Measurements from ENCODE around the gene POMC.
A peak's percentile ranks its signal among the peaks of the same experiment; 100 is the strongest.
"Not testable (repeated sequence)": the region's sequence is repeated elsewhere in the genome, so short reads cannot be mapped to it uniquely, and the experiment has no call there.

Gene POMC

GRCh38 chr2:25168256-25169072 lies at the start of gene POMC:
TSS of gene POMC (minus strand) at chr2:25168580. CDS start at chr2:25164772, 3,808 bp downstream.
- DNase-seq: peak; percentile 38

GRCh38 chr2:25218100-25218499 lies 49.7 kb upstream of the POMC start:
- DNase-seq: no peak

GRCh38 chr2:25215948-25216679 lies 47.7 kb upstream of the POMC start:
- DNase-seq: peak; percentile 86

- no peak for DNase-seq
These were observed 46.9 kb upstream of the POMC start for GRCh38 chr2:25215232-25215631.

- DNase-seq: no peak
These were observed 44.8 kb upstream of the POMC start for GRCh38 chr2:25213229-25213628.

- not testable (repeated sequence) for DNase-seq
These were observed 42.5 kb upstream of the POMC start for GRCh38 chr2:25210923-25211322.

- no peak for DNase-seq
These were observed 38.7 kb upstream of the POMC start for GRCh38 chr2:25207078-25207545.

- peak; percentile 36 for DNase-seq
These were observed 35.9 kb upstream of the POMC start for GRCh38 chr2:25204190-25204838.

- DNase-seq: no peak
These were observed 33.9 kb upstream of the POMC start for GRCh38 chr2:25202275-25202674.

GRCh38 chr2:25201794-25202193 lies 33.4 kb upstream of the POMC start:
- DNase-seq: no peak

- no peak for DNase-seq
These were observed 32.9 kb upstream of the POMC start for GRCh38 chr2:25201265-25201664.

GRCh38 chr2:25198576-25198975 lies 30.2 kb upstream of the POMC start:
- no peak for DNase-seq

- no peak for DNase-seq
These were observed 29.8 kb upstream of the POMC start for GRCh38 chr2:25198209-25198525.

GRCh38 chr2:25197336-25198208 lies 29.2 kb upstream of the POMC start:
- DNase-seq: no peak

- no peak for DNase-seq
These were observed 26.3 kb upstream of the POMC start for GRCh38 chr2:25194576-25195122.

- DNase-seq: no peak
These were observed 22.2 kb upstream of the POMC start for GRCh38 chr2:25190536-25190935.

- no peak for DNase-seq
These were observed 20.0 kb upstream of the POMC start for GRCh38 chr2:25188405-25188804.

GRCh38 chr2:25187729-25188350 lies 19.5 kb upstream of the POMC start:
- DNase-seq: no peak

GRCh38 chr2:25184254-25184653 lies 15.9 kb upstream of the POMC start:
- DNase-seq: no peak

GRCh38 chr2:25178976-25179375 lies 10.6 kb upstream of the POMC start:
- no peak for DNase-seq

- no peak for DNase-seq
These were observed 8.8 kb upstream of the POMC start for GRCh38 chr2:25177211-25177611.

Data from activated naive CD4-positive, alpha-beta T cell treated with anti-CD3 and anti-CD28 coated beads, Interleukin-2, amount 50 U/mL, for 16 hours (primary cell).